Measurements from ENCODE around the gene DDC. TPM values are rescaled to one million over a fixed set of nuclear protein-coding genes. Genes with fewer than 3 reads are reported as not detected.

The DDC gene
- total RNA-seq, 1 experiment from 2014 or later: not detected

DNA sequence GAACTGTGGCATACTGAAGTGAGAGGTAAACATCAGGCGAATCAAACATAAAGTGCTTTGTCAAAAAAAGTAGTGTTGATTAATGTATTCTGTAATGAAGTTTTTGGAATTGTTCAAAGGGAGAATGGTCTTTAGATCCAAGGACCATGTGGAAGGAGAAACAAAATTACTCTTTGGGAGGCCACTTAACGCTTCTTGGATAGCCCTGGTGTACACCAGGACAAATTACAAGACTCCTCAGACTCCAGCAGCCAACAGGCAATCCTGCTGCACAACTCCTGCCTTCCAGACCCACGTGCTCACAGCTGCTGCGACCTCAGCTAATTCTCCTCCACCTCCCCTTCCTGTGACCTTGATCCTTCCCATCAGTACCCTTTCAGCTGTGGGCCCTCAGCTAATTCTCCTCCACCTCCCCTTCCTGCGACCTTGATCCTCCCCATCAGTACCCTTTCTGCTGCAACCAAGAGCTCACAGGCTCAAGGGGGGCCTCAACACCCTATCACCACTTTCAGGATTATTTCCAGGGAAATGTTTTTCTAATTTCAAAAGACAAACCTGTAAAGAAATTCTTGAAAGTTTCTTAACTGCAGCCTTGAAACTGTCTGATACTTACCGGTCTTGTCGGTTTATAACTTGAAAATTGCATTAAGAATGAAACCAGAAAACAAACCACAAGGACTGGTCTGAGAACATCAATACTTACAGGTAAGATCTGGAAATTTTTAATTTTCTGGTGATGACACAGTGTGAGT is 29.7 kb upstream of the DDC start:
- no peak overlapping the region for H3K27ac ChIP-seq
- intact Hi-C loops (cut with micrococcal nuclease; ENCODE audit: unreplicated experiment): no loop called here
- no peak overlapping the region for H3K4me3 ChIP-seq
- no peak for DNase-seq
- 0 out of 2 replicates have a peak, but pooled peaks cover 3% of the 10 kb centered on the region for H4K20me1 ChIP-seq (ENCODE audit: insufficient read depth)
- no peaks in the 10 kb centered on the region for H3K9me3 ChIP-seq (ENCODE audit: insufficient read depth, low read depth)
- no peak overlapping the region for H2AFZ ChIP-seq
- no peaks in the 10 kb centered on the region for H3K27me3 ChIP-seq (ENCODE audit: insufficient read depth, low read depth)
- BruUV-seq (replicated peaks): no TSS peak
- no peaks in the 10 kb centered on the region for H3K9me2 ChIP-seq (ENCODE audit: insufficient read depth)
- H3K4me1 ChIP-seq (replicated peaks; ENCODE audit: insufficient read depth): no peaks in the 10 kb centered on the region
- no peak for TF ChIP-seq EZH2 (IDR thresholded peaks at IDR 0.05; ENCODE audit: low read depth)
- TF ChIP-seq CTCF (conservative IDR thresholded peaks at IDR 0.05): no peak
- H3K79me2 ChIP-seq (ENCODE audit: low read depth): no peaks in the 10 kb centered on the region
- no peak overlapping the region for H3K4me2 ChIP-seq
- ChIA-PET POLR2A (ENCODE audit: unreplicated experiment) (no interaction called here), CTCF (no interaction called here)
- H3F3A ChIP-seq (ENCODE audit: insufficient read depth, low read depth): no peaks in the 10 kb centered on the region
- H3K36me3 ChIP-seq (ENCODE audit: low read depth): 0 out of 2 replicates have a peak, but pooled peaks cover 5% of the 10 kb centered on the region

- Histone ChIP-seq H3K9me2 (ENCODE audit: insufficient read depth) (no peaks in the 10 kb centered on the region), H3K4me2 (no peak overlapping the region), H3K4me1 (replicated peaks; ENCODE audit: insufficient read depth) (no peaks in the 10 kb centered on the region), H3K36me3 (ENCODE audit: low read depth) (0 out of 2 replicates have a peak, but pooled peaks cover 5% of the 10 kb centered on the region), H4K20me1 (ENCODE audit: insufficient read depth) (0 out of 2 replicates have a peak, but pooled peaks cover 3% of the 10 kb centered on the region), H3F3A (ENCODE audit: insufficient read depth, low read depth) (no peaks in the 10 kb centered on the region), H3K4me3 (no peak overlapping the region), H3K27me3 (ENCODE audit: insufficient read depth, low read depth) (no peaks in the 10 kb centered on the region), H3K79me2 (ENCODE audit: low read depth) (no peaks in the 10 kb centered on the region), H3K9me3 (ENCODE audit: insufficient read depth, low read depth) (no peaks in the 10 kb centered on the region), H3K27ac (no peak overlapping the region), H2AFZ (no peak overlapping the region)
- intact Hi-C loops (cut with micrococcal nuclease; ENCODE audit: unreplicated experiment): no loop called here
- BruUV-seq (replicated peaks): no TSS peak
- POLR2A ChIA-PET (ENCODE audit: unreplicated experiment): interaction anchor here (0.6 kb wide), 1 partner anchor 548 kb away, joined by 8 read pairs; no protein-coding TSS in a partner anchor
- DNase-seq: no peak
- CTCF ChIA-PET: interaction anchor here (0.6 kb wide), 1 partner anchor 1326 kb away, joined by 3 read pairs; no protein-coding TSS in a partner anchor
- TF ChIP-seq EZH2 (IDR thresholded peaks at IDR 0.05; ENCODE audit: low read depth): no peak
- no peak for TF ChIP-seq CTCF (conservative IDR thresholded peaks at IDR 0.05)
Observed at GRCh38 chr7:50594136-50594535, 28.9 kb upstream of the DDC start.

- no peaks in the 10 kb centered on the region for H3K79me2 ChIP-seq (ENCODE audit: low read depth)
- BruUV-seq (replicated peaks): no TSS peak
- H3F3A ChIP-seq (ENCODE audit: insufficient read depth, low read depth): no peaks in the 10 kb centered on the region
- intact Hi-C loops (cut with micrococcal nuclease; ENCODE audit: unreplicated experiment): no loop called here
- H3K4me1 ChIP-seq (replicated peaks; ENCODE audit: insufficient read depth): no peaks in the 10 kb centered on the region
- 0 out of 2 replicates have a peak, but pooled peaks cover 3% of the 10 kb centered on the region for H4K20me1 ChIP-seq (ENCODE audit: insufficient read depth)
- H3K27me3 ChIP-seq (ENCODE audit: insufficient read depth, low read depth): no peaks in the 10 kb centered on the region
- no peak overlapping the region for H3K27ac ChIP-seq
- no peak overlapping the region for H2AFZ ChIP-seq
- ChIA-PET POLR2A (ENCODE audit: unreplicated experiment) (no interaction called here), CTCF (no interaction called here)
- no peak overlapping the region for H3K4me2 ChIP-seq
- 0 out of 2 replicates have a peak, but pooled peaks cover 5% of the 10 kb centered on the region for H3K36me3 ChIP-seq (ENCODE audit: low read depth)
- H3K4me3 ChIP-seq: no peak overlapping the region
- H3K9me2 ChIP-seq (ENCODE audit: insufficient read depth): no peaks in the 10 kb centered on the region
- H3K9me3 ChIP-seq (ENCODE audit: insufficient read depth, low read depth): no peaks in the 10 kb centered on the region
- DNase-seq: no peak
- no peak for TF ChIP-seq CTCF (conservative IDR thresholded peaks at IDR 0.05)
- TF ChIP-seq EZH2 (IDR thresholded peaks at IDR 0.05; ENCODE audit: low read depth): no peak
Observed at GRCh38 chr7:50592940-50593339, 27.7 kb upstream of the DDC start.

All from PC-9 (cell line).